Subcutaneous adipose tissue (tissue), 4 donors: ENCODE results near the gene TMEM107. TPM values are rescaled to one million over a fixed set of nuclear protein-coding genes. Genes with fewer than 3 reads are reported as not detected.

Source experiments
- CTCF ChIP-seq: fragments of 450-650 bp; IDR thresholded peaks from one replicate; pipeline ENCODE4 v1.5.1; 2016; ENCODE audit warnings: low read depth, mild to moderate bottlenecking, control low read depth, antibody characterized with exemption, moderate library complexity
- total RNA-seq, 4 donors: library from RNA; depleted of rRNA; stranded (reverse); fragments of >200 nt; gene quantifications; one replicate each; pipeline ENCODE4 v1.1.0, GENCODE V29; 2016

The TMEM107 gene
- total RNA-seq, 4 donors from 2014 or later, result 14.3 to 23.8 (median 20.4) TPM

GRCh38 chr17:8144401-8145231 is 31.6 kb downstream of the TMEM107 start:
- no peak for TF ChIP-seq CTCF

GRCh38 chr17:8143581-8144400 is 32.4 kb downstream of the TMEM107 start:
- no peak for TF ChIP-seq CTCF

GRCh38 chr17:8142887-8143580 is 33.1 kb downstream of the TMEM107 start:
- no peak for TF ChIP-seq CTCF

- TF ChIP-seq CTCF, result no peak
Measured at GRCh38 chr17:8142158-8142886, 33.9 kb downstream of the TMEM107 start.

GRCh38 chr17:8141741-8142140 is 34.4 kb downstream of the TMEM107 start:
- no peak for TF ChIP-seq CTCF

- TF ChIP-seq CTCF, result no peak
Measured at GRCh38 chr17:8141045-8141444, 35.1 kb downstream of the TMEM107 start.
